ENCODE measurements around the gene HIPK2. TPM values are rescaled to one million over a fixed set of nuclear protein-coding genes. Genes with fewer than 3 reads are reported as not detected.

Gene HIPK2
- total RNA-seq, 4 donors from 2014 or later = 13.6 to 21.8 (median 18.2) TPM

DNA sequence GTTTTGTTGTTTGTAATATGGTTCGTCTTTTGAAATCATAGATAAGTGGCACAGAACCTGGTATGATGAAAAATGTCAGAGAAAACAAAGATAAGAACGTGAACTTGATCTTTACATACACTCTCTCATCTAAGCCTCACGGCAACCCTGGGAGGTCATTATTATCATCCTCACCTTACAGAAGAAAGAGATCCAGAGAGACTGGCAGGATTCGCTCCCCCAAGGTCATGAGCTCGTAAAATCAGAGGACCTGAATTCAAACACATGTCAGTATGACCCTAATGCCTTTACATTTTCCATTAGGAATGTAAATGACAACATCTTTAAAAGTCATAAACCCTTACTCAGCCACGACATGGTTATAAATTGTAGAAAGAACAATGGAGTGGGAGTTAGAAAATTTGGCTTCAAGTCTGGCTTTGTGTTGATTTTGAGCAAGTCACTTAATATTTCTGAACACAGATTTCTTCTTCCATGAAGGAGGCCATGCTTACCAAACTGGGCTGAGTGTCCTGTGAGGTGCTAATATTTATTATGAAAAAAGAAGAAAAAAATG lies 35.9 kb downstream of the HIPK2 start:
- no peaks in the 10 kb centered on the region for H3K36me3 ChIP-seq
- no peak overlapping the region for H3K4me3 ChIP-seq
- peaks cover 35% of the 10 kb centered on the region for H3K4me1 ChIP-seq
- H3K9me3 ChIP-seq = no peaks in the 10 kb centered on the region
- DNase-seq (ENCODE audit: low spot score in 2 of 2) = no peak
- no peaks in the 10 kb centered on the region for H3K27me3 ChIP-seq
- TF ChIP-seq POLR2AphosphoS5 (IDR thresholded peaks at IDR 0.05) (no peak), POLR2A (IDR thresholded peaks at IDR 0.05) (no peak), EP300 (IDR thresholded peaks at IDR 0.05) (no peak)
- TF ChIP-seq, protein P1, sequence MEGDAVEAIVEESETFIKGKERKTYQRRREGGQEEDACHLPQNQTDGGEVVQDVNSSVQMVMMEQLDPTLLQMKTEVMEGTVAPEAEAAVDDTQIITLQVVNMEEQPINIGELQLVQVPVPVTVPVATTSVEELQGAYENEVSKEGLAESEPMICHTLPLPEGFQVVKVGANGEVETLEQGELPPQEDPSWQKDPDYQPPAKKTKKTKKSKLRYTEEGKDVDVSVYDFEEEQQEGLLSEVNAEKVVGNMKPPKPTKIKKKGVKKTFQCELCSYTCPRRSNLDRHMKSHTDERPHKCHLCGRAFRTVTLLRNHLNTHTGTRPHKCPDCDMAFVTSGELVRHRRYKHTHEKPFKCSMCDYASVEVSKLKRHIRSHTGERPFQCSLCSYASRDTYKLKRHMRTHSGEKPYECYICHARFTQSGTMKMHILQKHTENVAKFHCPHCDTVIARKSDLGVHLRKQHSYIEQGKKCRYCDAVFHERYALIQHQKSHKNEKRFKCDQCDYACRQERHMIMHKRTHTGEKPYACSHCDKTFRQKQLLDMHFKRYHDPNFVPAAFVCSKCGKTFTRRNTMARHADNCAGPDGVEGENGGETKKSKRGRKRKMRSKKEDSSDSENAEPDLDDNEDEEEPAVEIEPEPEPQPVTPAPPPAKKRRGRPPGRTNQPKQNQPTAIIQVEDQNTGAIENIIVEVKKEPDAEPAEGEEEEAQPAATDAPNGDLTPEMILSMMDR (IDR thresholded peaks at IDR 0.05) = no peak
- WGBS = 91% methylated on average over 6 of the region's 6 CpGs
- no peak overlapping the region for H3K27ac ChIP-seq

- Histone ChIP-seq H3K4me3 (no peak overlapping the region), H3K4me1 (peaks cover 31% of the 10 kb centered on the region), H3K27ac (no peak overlapping the region), H3K27me3 (no peaks in the 10 kb centered on the region), H3K36me3 (no peaks in the 10 kb centered on the region), H3K9me3 (no peaks in the 10 kb centered on the region)
- 91% methylated on average over 7 of the region's 7 CpGs for WGBS
- no peak for DNase-seq (ENCODE audit: low spot score in 2 of 2)
- TF ChIP-seq POLR2AphosphoS5 (IDR thresholded peaks at IDR 0.05) (no peak), POLR2A (IDR thresholded peaks at IDR 0.05) (no peak), EP300 (IDR thresholded peaks at IDR 0.05) (no peak)
- TF ChIP-seq, protein P1 (IDR thresholded peaks at IDR 0.05) = no peak
Observed at GRCh38 chr7:139741239-139741638, 36.6 kb downstream of the HIPK2 start.

DNA sequence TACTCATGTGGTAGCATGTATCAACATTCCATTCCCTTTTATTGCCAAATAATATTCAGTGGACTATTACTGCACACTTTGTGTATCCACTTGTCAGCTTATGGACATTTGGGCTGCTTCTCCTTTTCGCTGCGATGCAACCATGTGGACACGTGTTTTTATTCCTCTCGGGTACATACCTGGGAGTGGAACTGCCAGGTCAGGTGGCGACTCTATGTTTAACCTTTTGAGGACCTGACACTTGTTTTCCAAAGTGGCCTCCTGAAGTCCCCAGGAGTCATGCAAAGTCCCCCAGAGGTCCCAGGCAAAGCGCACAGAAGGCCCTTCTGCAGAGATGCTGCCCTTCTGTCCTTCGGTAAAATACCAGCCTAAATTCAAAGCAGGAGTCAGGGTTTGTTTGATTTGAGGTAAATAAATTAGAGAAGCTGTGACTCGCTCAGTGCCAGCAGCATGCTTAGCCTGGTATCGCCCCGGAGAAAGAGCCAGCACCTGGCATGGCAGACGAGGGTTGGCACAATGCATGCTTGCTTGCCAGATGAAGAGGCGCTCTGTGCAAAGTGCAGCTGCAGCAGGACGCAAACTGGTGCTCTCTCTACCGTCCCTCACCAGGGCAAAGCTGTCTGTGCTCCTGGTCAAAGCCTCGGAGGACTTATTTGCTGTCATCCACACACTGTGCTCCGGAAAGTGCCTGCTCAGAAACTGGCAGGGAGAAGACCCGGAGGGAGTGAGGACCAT lies 37.8 kb downstream of the HIPK2 start:
- Histone ChIP-seq H3K27ac (no peak overlapping the region), H3K9me3 (no peaks in the 10 kb centered on the region), H3K4me1 (peaks cover 29% of the 10 kb centered on the region), H3K4me3 (no peak overlapping the region), H3K27me3 (no peaks in the 10 kb centered on the region), H3K36me3 (no peaks in the 10 kb centered on the region)
- TF ChIP-seq, protein P1 (IDR thresholded peaks at IDR 0.05) = no peak
- TF ChIP-seq POLR2A (IDR thresholded peaks at IDR 0.05) (no peak), POLR2AphosphoS5 (IDR thresholded peaks at IDR 0.05) (no peak), EP300 (IDR thresholded peaks at IDR 0.05) (no peak)
- DNase-seq (ENCODE audit: low spot score in 2 of 2) = no peak
- WGBS = 61% methylated on average over 15 of the region's 17 CpGs

DNA sequence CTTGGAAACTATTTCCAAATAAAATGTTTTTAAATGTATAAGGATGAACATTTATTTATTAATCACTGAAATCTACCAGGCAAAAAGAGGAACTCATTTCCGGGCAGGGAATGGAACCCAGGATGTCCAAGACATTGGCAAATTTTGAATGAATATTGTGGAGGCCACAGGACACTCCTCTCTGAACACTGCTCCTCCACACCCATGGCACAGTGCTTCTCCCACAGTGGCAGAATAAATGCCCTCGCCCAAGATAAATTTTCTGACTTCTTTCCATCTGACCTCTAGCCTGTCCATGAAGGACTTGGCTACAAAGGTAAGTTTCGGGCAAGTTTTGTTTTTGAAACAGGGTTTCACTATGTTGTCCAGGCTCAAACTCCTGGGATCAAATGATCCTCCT lies 39.0 kb downstream of the HIPK2 start:
- Histone ChIP-seq H3K27ac (no peak overlapping the region), H3K4me1 (peaks cover 36% of the 10 kb centered on the region), H3K36me3 (no peaks in the 10 kb centered on the region), H3K9me3 (no peaks in the 10 kb centered on the region), H3K4me3 (no peak overlapping the region), H3K27me3 (no peaks in the 10 kb centered on the region)
- 73% methylated on average over 3 of the region's 3 CpGs for WGBS
- TF ChIP-seq, protein P1 (IDR thresholded peaks at IDR 0.05) = no peak
- no peak for TF ChIP-seq EP300 (IDR thresholded peaks at IDR 0.05)
- no peak for TF ChIP-seq POLR2A (IDR thresholded peaks at IDR 0.05)
- TF ChIP-seq POLR2AphosphoS5 (IDR thresholded peaks at IDR 0.05) = no peak
- DNase-seq (ENCODE audit: low spot score in 2 of 2) = no peak

DNA sequence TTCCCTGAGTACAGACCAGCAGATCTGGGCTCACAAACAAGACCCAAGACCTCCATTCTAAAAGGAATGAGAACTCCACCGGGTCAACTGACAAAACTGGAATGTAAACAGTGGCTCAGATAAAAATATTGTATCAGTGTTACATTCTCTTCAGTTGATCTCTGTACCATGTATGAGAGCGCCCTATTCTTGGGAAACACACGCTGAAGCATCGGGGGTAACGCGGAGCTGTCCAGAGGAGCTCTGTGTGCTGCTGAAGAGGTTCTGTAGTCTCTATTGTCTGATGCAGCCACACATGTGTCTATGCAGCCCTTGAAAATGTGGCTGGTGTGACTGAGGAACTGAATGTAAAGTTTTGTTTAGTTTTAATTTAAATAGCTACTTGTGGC lies 39.7 kb downstream of the HIPK2 start:
- H3K9me3 ChIP-seq = no peaks in the 10 kb centered on the region
- H3K4me3 ChIP-seq = no peak overlapping the region
- TF ChIP-seq POLR2AphosphoS5 (IDR thresholded peaks at IDR 0.05) = no peak
- H3K27ac ChIP-seq = peak overlapping the region; percentile 42
- peaks cover 43% of the 10 kb centered on the region for H3K4me1 ChIP-seq
- no peak for DNase-seq (ENCODE audit: low spot score in 2 of 2)
- 95% methylated on average over 6 of the region's 6 CpGs for WGBS
- H3K36me3 ChIP-seq = no peaks in the 10 kb centered on the region
- no peaks in the 10 kb centered on the region for H3K27me3 ChIP-seq
